Upper lobe of left lung (tissue), 6 donors: ENCODE measurements around the gene PAX9. TPM values are rescaled to one million over a fixed set of nuclear protein-coding genes. Genes with fewer than 3 reads are reported as not detected.

ENCODE experiments used
- ATAC-seq, 2 donors: fragments of 200-7000 bp; cut with Tn5 transposase; one replicate each; pipeline ENCODE4 v1.9.1; 2022; ENCODE audit warnings: mild to moderate bottlenecking in 2 of 2, moderate library complexity in 2 of 2; ENCODE audit not compliant: low FRiP score in 2 of 2
- DNase-seq, 2 donors: peaks; one replicate each; pipeline ENCODE4 v3.0.0-alpha.2; 2019 to 2020
- H3K27ac ChIP-seq, 4 donors: fragments of 200-600 bp; sonication (generic); one replicate each; pipeline ENCODE4 v1.5.1; 2016 to 2019
- H3K27me3 ChIP-seq, 4 donors: fragments of 200-600 bp; sonication (generic); one replicate each; pipeline ENCODE4 v1.5.1; 2017 to 2019
- H3K36me3 ChIP-seq, 4 donors: fragments of 200-600 bp; sonication (generic); one replicate each; pipeline ENCODE4 v1.5.1; 2016 to 2019
- H3K4me1 ChIP-seq, 4 donors: fragments of 200-600 bp; sonication (generic); one replicate each; pipeline ENCODE4 v1.5.1; 2018 to 2019
- H3K4me3 ChIP-seq, 4 donors: fragments of 200-600 bp; sonication (generic); one replicate each; pipeline ENCODE4 v1.5.1; 2017 to 2019; ENCODE audit warnings: mild to moderate bottlenecking in 2 of 4, moderate library complexity in 1 of 4
- H3K9me3 ChIP-seq, 4 donors: fragments of 200-600 bp; sonication (generic); one replicate each; pipeline ENCODE4 v1.5.1; 2018 to 2019
- EP300 ChIP-seq, 4 donors: sonication (generic); formaldehyde crosslinking; IDR thresholded peaks; one replicate each; pipeline ENCODE4 v1.5.1; 2017; ENCODE audit warnings: antibody characterized with exemption in 4 of 4, control low read depth in 2 of 4
- POLR2A ChIP-seq, 4 donors: fragments of 450-650 bp; IDR thresholded peaks; one replicate each; pipeline ENCODE4 v1.5.1; 2016 to 2017; ENCODE audit warnings: antibody characterized with exemption in 4 of 4, mild to moderate bottlenecking in 2 of 4
- POLR2AphosphoS5 ChIP-seq, 2 donors: sonication (generic); formaldehyde crosslinking; IDR thresholded peaks; one replicate each; pipeline ENCODE4 v1.5.1; 2017; ENCODE audit warnings: antibody characterized with exemption in 2 of 2
- WGBS, 2 donors: methylation state at CpG; one replicate each; pipeline ENCODE4 v1.1.5; 2017 to 2018; 5-methylcytosine and 5-hydroxymethylcytosine counted together
- total RNA-seq, 6 donors: library from RNA; depleted of rRNA in 4 of 6; stranded (reverse); fragments of >200 nt in 4 of 6; gene quantifications; one replicate each; pipeline versions ENCODE4 v1.1.0 to v1.2.1, GENCODE V29; 2016 to 2021
- TF ChIP-seq, protein P1 (sequence below), 6 experiments: fragments of 450-650 bp in 4 of 6; fragments of 200-600 bp in 2 of 6; sonication (generic) in 2 of 6; IDR thresholded peaks; one replicate each; pipeline ENCODE4 v1.5.1; 2016 to 2019; ENCODE audit warnings: antibody characterized with exemption in 6 of 6
- donor health status: DM: no; HTN: no; CAD: no; lungs with moderate emphysema.
- donor health status: DM: no; HTN: yes; CAD: no; lungs with severe emphysema.

PAX9 gene
- total RNA-seq, 6 donors from 2014 or later = 0.83 to 12.7 (median 4.7) TPM

DNA sequence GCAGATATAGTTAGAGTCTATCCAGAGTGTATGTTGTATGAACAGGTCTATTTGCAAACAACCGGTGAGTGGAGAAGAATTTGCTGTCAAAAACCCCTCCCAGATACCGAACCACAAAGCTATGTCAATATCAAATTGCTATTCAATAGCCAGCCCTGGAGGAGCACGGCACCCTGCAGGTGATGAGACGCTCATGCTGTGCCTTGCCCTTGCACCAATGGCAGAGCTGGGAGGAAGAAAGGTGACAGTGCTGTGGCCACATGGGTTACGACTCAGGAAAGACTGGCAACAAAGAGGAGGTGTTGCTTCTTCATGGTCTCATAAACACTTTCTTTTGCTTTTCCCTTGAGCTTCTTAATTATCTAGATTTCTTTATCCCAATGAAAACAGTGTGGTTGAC, 55.7 kb downstream of the PAX9 start:
- DNase-seq (no peak), ATAC-seq (no peak)
- Histone ChIP-seq H3K9me3 (no peaks in the 10 kb centered on the region), H3K27me3 (no peaks in the 10 kb centered on the region), H3K27ac (no peak overlapping the region), H3K4me3 (no peak overlapping the region), H3K4me1 (no peaks in the 10 kb centered on the region), H3K36me3 (no peaks in the 10 kb centered on the region)
- TF ChIP-seq POLR2AphosphoS5 (IDR thresholded peaks at IDR 0.05) (no peak), POLR2A (IDR thresholded peaks at IDR 0.05) (no peak), EP300 (IDR thresholded peaks at IDR 0.05) (no peak)
- TF ChIP-seq, protein P1, sequence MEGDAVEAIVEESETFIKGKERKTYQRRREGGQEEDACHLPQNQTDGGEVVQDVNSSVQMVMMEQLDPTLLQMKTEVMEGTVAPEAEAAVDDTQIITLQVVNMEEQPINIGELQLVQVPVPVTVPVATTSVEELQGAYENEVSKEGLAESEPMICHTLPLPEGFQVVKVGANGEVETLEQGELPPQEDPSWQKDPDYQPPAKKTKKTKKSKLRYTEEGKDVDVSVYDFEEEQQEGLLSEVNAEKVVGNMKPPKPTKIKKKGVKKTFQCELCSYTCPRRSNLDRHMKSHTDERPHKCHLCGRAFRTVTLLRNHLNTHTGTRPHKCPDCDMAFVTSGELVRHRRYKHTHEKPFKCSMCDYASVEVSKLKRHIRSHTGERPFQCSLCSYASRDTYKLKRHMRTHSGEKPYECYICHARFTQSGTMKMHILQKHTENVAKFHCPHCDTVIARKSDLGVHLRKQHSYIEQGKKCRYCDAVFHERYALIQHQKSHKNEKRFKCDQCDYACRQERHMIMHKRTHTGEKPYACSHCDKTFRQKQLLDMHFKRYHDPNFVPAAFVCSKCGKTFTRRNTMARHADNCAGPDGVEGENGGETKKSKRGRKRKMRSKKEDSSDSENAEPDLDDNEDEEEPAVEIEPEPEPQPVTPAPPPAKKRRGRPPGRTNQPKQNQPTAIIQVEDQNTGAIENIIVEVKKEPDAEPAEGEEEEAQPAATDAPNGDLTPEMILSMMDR (IDR thresholded peaks at IDR 0.05) = no peak
- WGBS, 2 donors = 47 to 62% methylated on average over 5 of the region's 5 CpGs

DNA sequence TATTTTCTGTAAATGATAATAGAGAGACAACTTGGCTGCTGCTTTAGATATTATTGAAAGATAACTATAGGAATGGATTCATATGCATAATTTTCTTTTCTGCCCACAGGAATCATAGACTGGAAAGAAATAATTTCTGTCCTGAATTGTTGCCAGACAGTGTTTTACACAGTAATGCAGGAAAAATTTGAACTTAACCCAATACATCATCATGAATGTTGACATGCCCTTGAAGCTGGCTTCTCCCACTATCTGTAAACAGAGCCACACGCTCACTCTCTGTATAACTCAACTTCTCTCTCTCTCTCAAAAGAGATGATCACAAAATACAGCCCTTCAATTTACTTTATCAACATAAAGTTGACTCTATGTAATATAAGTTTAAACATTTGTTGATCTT, 56.6 kb downstream of the PAX9 start:
- no peaks in the 10 kb centered on the region for H3K36me3 ChIP-seq
- H3K4me1 ChIP-seq = no peaks in the 10 kb centered on the region
- no peaks in the 10 kb centered on the region for H3K9me3 ChIP-seq
- no peak for TF ChIP-seq POLR2AphosphoS5 (IDR thresholded peaks at IDR 0.05)
- no peak for TF ChIP-seq POLR2A (IDR thresholded peaks at IDR 0.05)
- TF ChIP-seq, protein P1 (IDR thresholded peaks at IDR 0.05) = no peak
- no peak for TF ChIP-seq EP300 (IDR thresholded peaks at IDR 0.05)
- no peak for ATAC-seq
- no peak overlapping the region for H3K4me3 ChIP-seq
- no peaks in the 10 kb centered on the region for H3K27me3 ChIP-seq
- H3K27ac ChIP-seq = no peak overlapping the region
- 63 to 68% methylated on average over 1 of the region's 1 CpG for WGBS, 2 donors
- no peak for DNase-seq

DNA sequence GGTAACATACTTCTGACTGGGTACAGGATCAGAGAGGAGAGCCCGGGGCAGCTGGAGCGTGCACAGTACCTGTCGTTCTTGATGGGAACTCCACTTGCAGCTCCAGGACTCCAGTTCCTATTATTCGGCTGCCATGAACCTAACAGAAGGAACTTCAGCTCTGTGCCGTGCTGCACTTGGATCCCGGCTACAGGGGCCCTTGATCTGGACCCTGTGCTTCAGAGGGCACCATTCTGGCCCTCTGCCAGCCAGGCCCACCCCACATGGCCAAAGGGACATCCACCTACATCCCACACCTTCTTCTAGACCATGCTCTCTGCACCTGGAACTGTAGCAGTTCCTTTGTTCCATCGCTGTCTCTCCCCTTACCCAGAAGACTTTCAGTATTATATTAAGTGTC, 58.2 kb downstream of the PAX9 start:
- Histone ChIP-seq H3K9me3 (no peaks in the 10 kb centered on the region), H3K4me1 (no peaks in the 10 kb centered on the region), H3K36me3 (no peaks in the 10 kb centered on the region), H3K4me3 (no peak overlapping the region), H3K27ac (no peak overlapping the region), H3K27me3 (no peaks in the 10 kb centered on the region)
- no peak for ATAC-seq
- peak in 1 of 2 donors; percentile 10 for DNase-seq
- TF ChIP-seq POLR2AphosphoS5 (IDR thresholded peaks at IDR 0.05) (no peak), EP300 (IDR thresholded peaks at IDR 0.05) (no peak), POLR2A (IDR thresholded peaks at IDR 0.05) (no peak)
- TF ChIP-seq, protein P1 (IDR thresholded peaks at IDR 0.05) = no peak
- 84 to 93% methylated on average over 7 of the region's 7 CpGs for whole genome bisulfite sequencing, 2 donors

DNA sequence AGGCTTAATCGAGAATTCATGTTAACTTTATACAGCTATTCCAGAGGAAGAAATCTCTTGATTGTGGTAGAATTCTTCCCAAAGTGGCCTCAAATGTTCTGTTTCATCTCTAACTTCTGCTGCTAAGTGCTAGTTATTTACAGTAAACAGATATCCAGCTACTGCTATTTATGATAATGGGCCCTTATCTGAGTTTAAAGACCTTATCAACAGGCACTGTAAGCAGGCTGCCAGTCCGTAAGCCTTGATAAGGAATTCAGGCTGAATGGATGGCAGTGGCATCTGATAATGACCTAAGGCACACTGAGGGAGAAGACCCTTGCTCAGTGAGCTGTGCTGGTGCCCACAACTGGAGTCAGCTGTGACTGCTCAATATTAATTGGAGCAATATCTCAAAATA, 59.0 kb downstream of the PAX9 start:
- H3K9me3 ChIP-seq = no peaks in the 10 kb centered on the region
- WGBS, 2 donors = 72 to 88% methylated on average over 2 of the region's 2 CpGs
- TF ChIP-seq, protein P1 (IDR thresholded peaks at IDR 0.05) = no peak
- TF ChIP-seq POLR2AphosphoS5 (IDR thresholded peaks at IDR 0.05) (no peak), POLR2A (IDR thresholded peaks at IDR 0.05) (no peak), EP300 (IDR thresholded peaks at IDR 0.05) (no peak)
- no peak overlapping the region for H3K4me3 ChIP-seq
- H3K27ac ChIP-seq = no peak overlapping the region
- ATAC-seq (no peak), DNase-seq (no peak)
- H3K27me3 ChIP-seq = no peaks in the 10 kb centered on the region
- no peaks in the 10 kb centered on the region for H3K36me3 ChIP-seq
- H3K4me1 ChIP-seq = no peaks in the 10 kb centered on the region

DNA sequence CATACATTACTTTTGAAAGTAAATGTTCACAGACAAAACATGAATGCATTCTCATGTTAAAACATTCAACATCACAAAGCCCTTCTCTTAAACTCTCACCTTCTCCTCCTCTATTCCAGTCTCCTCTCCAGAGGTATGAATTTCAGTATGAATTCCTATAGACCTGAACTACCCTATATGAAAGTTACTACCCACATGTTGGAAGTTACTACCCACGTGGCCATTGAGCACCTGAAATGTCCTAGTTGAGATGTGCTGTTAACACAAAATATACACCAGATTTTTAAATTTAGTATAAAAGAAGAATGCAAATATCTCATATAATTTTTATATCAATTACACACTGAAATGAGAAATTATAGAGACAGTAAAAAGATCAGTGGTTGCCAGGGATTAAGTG, 60.2 kb downstream of the PAX9 start:
- no peak overlapping the region for H3K27ac ChIP-seq
- H3K9me3 ChIP-seq = no peaks in the 10 kb centered on the region
- H3K4me1 ChIP-seq = no peaks in the 10 kb centered on the region
- no peak for ATAC-seq
- no peaks in the 10 kb centered on the region for H3K36me3 ChIP-seq
- TF ChIP-seq POLR2A (IDR thresholded peaks at IDR 0.05) = no peak
- no peak for TF ChIP-seq EP300 (IDR thresholded peaks at IDR 0.05)
- TF ChIP-seq POLR2AphosphoS5 (IDR thresholded peaks at IDR 0.05) = no peak
- TF ChIP-seq, protein P1 (IDR thresholded peaks at IDR 0.05) = no peak
- H3K4me3 ChIP-seq = no peak overlapping the region
- WGBS, 2 donors = 75 to 81% methylated on average over 1 of the region's 1 CpG
- H3K27me3 ChIP-seq = no peaks in the 10 kb centered on the region
- DNase-seq = no peak
